PC-3 (cell line): ENCODE results near the gene CAMK4. TPM values are rescaled to one million over a fixed set of nuclear protein-coding genes. Genes with fewer than 3 reads are reported as not detected.

ENCODE experiments used
- ATAC-seq: fragments of 200-7000 bp; cut with Tn5 transposase; 2 replicates; pipeline ENCODE4 v1.9.1; 2020; ENCODE audit warnings: mild to moderate bottlenecking, moderate library complexity
- BruUV-seq: library from RNA; stranded (reverse); fragments of 400-500 nt; replicated peaks from 2 replicates; lab custom pipeline; 2021; lab: Mats Ljungman, UMichigan
- CTCF ChIA-PET: fragments of 300-600 bp; sonication (Branson Sonifier 250); formaldehyde crosslinking; loops from one replicate; lab custom pipeline; 2022; ENCODE audit warnings: antibody characterized with exemption; lab: Charles Lee
- POLR2A ChIA-PET: fragments of 300-600 bp; sonication (Branson Sonifier 250); formaldehyde crosslinking; loops from one replicate; lab custom pipeline; 2022; ENCODE audit warnings: antibody characterized with exemption; ENCODE audit not compliant: unreplicated experiment; lab: Charles Lee
- DNase-seq: peaks from one replicate; pipeline ENCODE4 v3.0.0-alpha.2; 2015
- H2AFZ ChIP-seq: fragments of 300-600 bp; sonication (generic); 2 replicates; pipeline ENCODE4 v1.6.0; 2016; ENCODE audit warnings: antibody characterized with exemption, low read length
- H3F3A ChIP-seq: fragments of 300-600 bp; sonication (generic); one replicate; pipeline ENCODE4 v1.6.0; 2017; ENCODE audit warnings: antibody characterized with exemption, low read length, control low read depth, mild to moderate bottlenecking; ENCODE audit not compliant: unreplicated experiment
- H3K27ac ChIP-seq: fragments of 300-600 bp; sonication (generic); 2 replicates; pipeline ENCODE4 v1.5.1; 2016; ENCODE audit warnings: mild to moderate bottlenecking, low read length
- H3K27me3 ChIP-seq: fragments of 300-600 bp; sonication (generic); 2 replicates; pipeline ENCODE4 v1.6.1; 2016; ENCODE audit warnings: low read length, mixed read lengths
- H3K36me3 ChIP-seq: fragments of 300-600 bp; sonication (generic); 2 replicates; pipeline ENCODE4 v1.6.1; 2016; ENCODE audit warnings: low read depth, mixed run types, low read length, mixed read lengths
- H3K4me1 ChIP-seq: fragments of 300-600 bp; sonication (generic); 2 replicates; pipeline ENCODE4 v1.5.1; 2016; ENCODE audit warnings: low read length; ENCODE audit not compliant: insufficient read depth
- H3K4me2 ChIP-seq: fragments of 300-600 bp; sonication (generic); 2 replicates; pipeline ENCODE4 v1.6.0; 2016; ENCODE audit warnings: low read length
- H3K4me3 ChIP-seq: fragments of 300-600 bp; sonication (generic); 2 replicates; pipeline ENCODE4 v1.5.1; 2016; ENCODE audit warnings: mild to moderate bottlenecking, low read length, mixed read lengths
- H3K79me2 ChIP-seq: fragments of 300-600 bp; sonication (generic); 2 replicates; pipeline ENCODE4 v1.6.1; 2017; ENCODE audit warnings: low read length, mixed read lengths
- H3K9ac ChIP-seq: fragments of 300-600 bp; sonication (generic); 2 replicates; pipeline ENCODE4 v1.6.0; 2016; ENCODE audit warnings: mild to moderate bottlenecking, low read length
- H3K9me2 ChIP-seq: fragments of 300-600 bp; sonication (generic); replicated peaks from 2 replicates; pipeline ENCODE4 v1.6.1; 2016; ENCODE audit warnings: mixed run types, low read length, mixed read lengths
- H3K9me3 ChIP-seq: fragments of 300-600 bp; sonication (generic); 2 replicates; pipeline ENCODE4 v1.6.1; 2016; ENCODE audit warnings: low read length, mixed read lengths
- H4K20me1 ChIP-seq: fragments of 300-600 bp; sonication (generic); 2 replicates; pipeline ENCODE4 v1.6.1; 2016; ENCODE audit warnings: low read length, mixed read lengths
- EZH2 ChIP-seq: fragments of 300-600 bp; sonication (generic); IDR thresholded peaks from one replicate; pipeline ENCODE4 v1.6.1; 2017; ENCODE audit warnings: antibody characterized with exemption, mild to moderate bottlenecking, low read length; ENCODE audit not compliant: unreplicated experiment
- EZH2phosphoT487 ChIP-seq: fragments of 300-600 bp; sonication (generic); IDR thresholded peaks from 2 replicates; pipeline ENCODE4 v1.6.1; 2018; ENCODE audit warnings: mild to moderate bottlenecking, antibody characterized with exemption, low read length, borderline replicate concordance
- intact Hi-C: fragments of 100-400 bp; cut with micrococcal nuclease; formaldehyde crosslinking; loops from 2 replicates; pipeline ENCODE4 v1.9.0; 2023
- total RNA-seq: library from RNA; depleted of rRNA; stranded (reverse); fragments of >200 nt; gene quantifications from 2 replicates; pipeline ENCODE4 v1.2.3, GENCODE V29; 2014
- TF ChIP-seq, protein P1 (sequence below): fragments of 300-600 bp; sonication (generic); conservative IDR thresholded peaks from 2 replicates; pipeline ENCODE4 v1.5.1; 2017; ENCODE audit warnings: antibody characterized with exemption, low read depth, mild to moderate bottlenecking, low read length

Gene CAMK4
- total RNA-seq, 1 experiment from 2014 or later = 0.55 TPM

DNA sequence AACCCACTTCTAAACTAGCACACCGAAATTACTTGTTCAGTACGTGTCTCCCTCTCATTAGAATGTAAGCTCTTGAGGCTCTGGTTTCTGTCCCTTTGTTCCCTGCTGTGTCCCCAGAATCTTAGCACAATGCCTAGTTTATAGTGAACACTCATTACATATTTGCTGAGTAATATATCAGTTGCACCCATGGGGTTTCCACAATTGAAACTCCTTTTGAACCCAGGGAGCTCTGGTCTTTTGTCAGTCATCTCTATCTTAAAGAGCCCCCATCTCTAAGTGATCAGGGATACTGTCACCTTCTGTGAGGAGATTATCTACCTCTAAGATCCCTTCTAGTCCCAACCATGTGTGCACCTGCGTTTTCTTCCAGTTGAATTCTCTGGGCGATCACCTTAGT is 12.8 kb downstream of the CAMK4 start:
- H3F3A ChIP-seq = no peaks in the 10 kb centered on the region
- TF ChIP-seq EZH2 = no peak
- TF ChIP-seq EZH2phosphoT487 = no peak
- TF ChIP-seq, protein P1, sequence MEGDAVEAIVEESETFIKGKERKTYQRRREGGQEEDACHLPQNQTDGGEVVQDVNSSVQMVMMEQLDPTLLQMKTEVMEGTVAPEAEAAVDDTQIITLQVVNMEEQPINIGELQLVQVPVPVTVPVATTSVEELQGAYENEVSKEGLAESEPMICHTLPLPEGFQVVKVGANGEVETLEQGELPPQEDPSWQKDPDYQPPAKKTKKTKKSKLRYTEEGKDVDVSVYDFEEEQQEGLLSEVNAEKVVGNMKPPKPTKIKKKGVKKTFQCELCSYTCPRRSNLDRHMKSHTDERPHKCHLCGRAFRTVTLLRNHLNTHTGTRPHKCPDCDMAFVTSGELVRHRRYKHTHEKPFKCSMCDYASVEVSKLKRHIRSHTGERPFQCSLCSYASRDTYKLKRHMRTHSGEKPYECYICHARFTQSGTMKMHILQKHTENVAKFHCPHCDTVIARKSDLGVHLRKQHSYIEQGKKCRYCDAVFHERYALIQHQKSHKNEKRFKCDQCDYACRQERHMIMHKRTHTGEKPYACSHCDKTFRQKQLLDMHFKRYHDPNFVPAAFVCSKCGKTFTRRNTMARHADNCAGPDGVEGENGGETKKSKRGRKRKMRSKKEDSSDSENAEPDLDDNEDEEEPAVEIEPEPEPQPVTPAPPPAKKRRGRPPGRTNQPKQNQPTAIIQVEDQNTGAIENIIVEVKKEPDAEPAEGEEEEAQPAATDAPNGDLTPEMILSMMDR = no peak
- no peaks in the 10 kb centered on the region for H3K79me2 ChIP-seq
- H2AFZ ChIP-seq = no peak overlapping the region
- ATAC-seq = no peak
- no peaks in the 10 kb centered on the region for H3K4me1 ChIP-seq
- POLR2A ChIA-PET = no interaction called here
- intact Hi-C loops = no loop called here
- no peaks in the 10 kb centered on the region for H3K9me3 ChIP-seq
- CTCF ChIA-PET = no interaction called here
- no peaks in the 10 kb centered on the region for H4K20me1 ChIP-seq
- H3K9me2 ChIP-seq = no peaks in the 10 kb centered on the region
- H3K27me3 ChIP-seq = peaks cover 76% of the 10 kb centered on the region
- H3K36me3 ChIP-seq = no peaks in the 10 kb centered on the region
- no peak overlapping the region for H3K27ac ChIP-seq
- H3K9ac ChIP-seq = no peak overlapping the region
- H3K4me2 ChIP-seq = no peak overlapping the region
- no peak overlapping the region for H3K4me3 ChIP-seq
- DNase-seq = no peak
- BruUV-seq = no TSS peak

DNA sequence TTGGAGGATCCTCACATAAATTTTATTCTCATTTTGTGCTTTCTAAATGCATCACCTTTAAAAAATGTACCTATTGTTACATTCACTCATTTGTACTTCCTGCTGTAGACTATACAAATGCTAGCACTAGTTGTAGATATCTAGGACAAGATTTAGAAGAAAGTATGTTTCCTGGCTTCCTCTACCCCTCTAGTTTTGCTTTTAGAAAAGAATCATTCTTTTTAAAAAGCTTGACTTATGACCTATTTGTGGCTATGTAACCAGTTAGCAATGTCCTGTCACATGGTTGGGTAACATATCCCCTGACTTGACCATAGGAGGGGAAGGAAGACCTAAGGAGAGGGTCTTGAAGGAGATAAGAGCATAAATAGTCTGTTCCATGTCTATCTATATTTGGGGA is 13.3 kb downstream of the CAMK4 start:
- H3K4me1 ChIP-seq = no peaks in the 10 kb centered on the region
- H3K9ac ChIP-seq = no peak overlapping the region
- no peak overlapping the region for H3K4me2 ChIP-seq
- ATAC-seq (no peak), DNase-seq (no peak)
- TF ChIP-seq, protein P1 = no peak
- TF ChIP-seq EZH2phosphoT487 (no peak), EZH2 (no peak)
- peaks cover 81% of the 10 kb centered on the region for H3K27me3 ChIP-seq
- H3K4me3 ChIP-seq = no peak overlapping the region
- H3K9me3 ChIP-seq = no peaks in the 10 kb centered on the region
- POLR2A ChIA-PET = no interaction called here
- no peaks in the 10 kb centered on the region for H3K36me3 ChIP-seq
- CTCF ChIA-PET = no interaction called here
- intact Hi-C loops = no loop called here
- no peaks in the 10 kb centered on the region for H4K20me1 ChIP-seq
- no peaks in the 10 kb centered on the region for H3K79me2 ChIP-seq
- H3K9me2 ChIP-seq = no peaks in the 10 kb centered on the region
- no TSS peak for BruUV-seq
- H3F3A ChIP-seq = no peaks in the 10 kb centered on the region
- H3K27ac ChIP-seq = no peak overlapping the region
- H2AFZ ChIP-seq = no peak overlapping the region

DNA sequence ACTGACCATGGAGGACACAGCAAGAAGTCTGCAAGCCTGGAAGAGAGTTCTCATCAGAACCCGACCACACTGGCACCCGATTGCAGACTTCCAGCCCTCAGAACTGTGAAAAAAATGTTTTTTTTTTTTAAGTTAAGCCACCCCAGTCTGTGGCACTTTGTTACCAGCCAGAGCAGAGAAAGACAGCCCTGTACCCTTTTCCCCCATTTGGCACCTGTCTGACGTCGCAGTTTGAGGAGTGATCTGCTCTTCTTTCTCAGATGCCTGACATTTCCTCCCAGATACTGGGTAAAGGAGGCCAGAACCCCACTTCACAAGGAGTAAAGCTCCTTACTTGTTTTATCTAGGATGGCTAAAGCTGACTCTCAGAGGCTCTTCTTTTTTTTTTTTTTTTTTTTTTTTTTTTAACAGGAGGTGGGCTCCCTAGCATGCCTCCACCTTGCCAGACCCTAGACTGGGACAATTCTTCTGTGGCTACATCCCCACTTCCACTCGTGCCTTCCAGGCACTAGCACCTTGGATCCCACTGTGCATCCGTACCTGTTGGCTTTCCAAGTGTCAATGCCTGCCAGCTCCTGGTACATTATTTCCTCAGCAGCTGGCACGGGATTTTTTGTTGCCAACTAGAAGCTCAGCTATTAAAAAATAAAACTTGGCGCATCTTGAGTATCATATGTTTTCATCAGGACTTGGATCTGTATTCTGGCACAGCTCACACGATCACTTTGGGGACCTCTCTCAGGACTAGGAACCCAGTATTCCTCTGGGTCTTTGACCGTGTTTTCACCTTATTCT is 14.4 kb downstream of the CAMK4 start:
- Histone ChIP-seq H3K27me3 (peaks cover 85% of the 10 kb centered on the region), H3K9ac (no peak overlapping the region), H2AFZ (no peak overlapping the region), H3K79me2 (no peaks in the 10 kb centered on the region), H3K36me3 (no peaks in the 10 kb centered on the region), H3K4me1 (no peaks in the 10 kb centered on the region), H3K27ac (no peak overlapping the region), H3F3A (no peaks in the 10 kb centered on the region), H3K4me2 (no peak overlapping the region), H4K20me1 (no peaks in the 10 kb centered on the region), H3K9me3 (no peaks in the 10 kb centered on the region), H3K9me2 (no peaks in the 10 kb centered on the region), H3K4me3 (no peak overlapping the region)
- no peak for ATAC-seq
- ChIA-PET POLR2A (no interaction called here), CTCF (no interaction called here)
- no TSS peak for BruUV-seq
- no peak for DNase-seq
- TF ChIP-seq, protein P1 = no peak
- intact Hi-C loops = no loop called here
